SH-SY5Y (cell line): ENCODE results near the gene AP1B1.

Experiments used
- GATA2 ChIP-seq: IDR thresholded peaks from 2 replicates; pipeline ENCODE4 v1.6.1; 2011; ENCODE audit warnings: mild to moderate bottlenecking, low read depth, low read length
- GATA3 ChIP-seq: IDR thresholded peaks from 2 replicates; pipeline ENCODE4 v1.6.1; 2011; ENCODE audit warnings: low read depth, mild to moderate bottlenecking, low read length, moderate library complexity

DNA sequence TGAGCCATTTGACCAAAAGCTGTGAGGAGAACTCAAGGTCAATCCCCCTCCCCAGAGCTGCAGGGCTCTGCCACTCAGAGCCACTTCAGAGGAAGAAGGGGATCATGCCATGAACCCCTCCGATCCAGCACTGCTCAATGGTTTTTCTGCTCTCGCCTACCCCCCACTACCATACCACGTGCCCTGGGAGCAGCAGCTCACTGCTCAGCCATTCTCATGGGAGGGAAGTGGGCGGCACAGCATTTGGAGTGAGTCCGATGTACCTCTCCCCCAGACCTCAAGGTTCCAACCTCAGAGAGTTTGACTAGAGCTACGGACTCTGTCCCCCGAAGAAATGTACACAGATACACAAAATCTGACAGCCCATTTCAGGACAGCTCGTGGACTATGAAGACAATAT is 34.5 kb downstream of the AP1B1 start:
- no peak for TF ChIP-seq GATA3
- TF ChIP-seq GATA2: no peak
